Coronary artery (tissue), 2 donors: ENCODE data around the gene FCRL6.

Source experiments
- DNase-seq: peaks from one replicate; pipeline ENCODE4 v3.0.0-alpha.2; 2017; ENCODE audit warnings: low spot score
- H3K27ac ChIP-seq, 2 donors: fragments of 200-600 bp; sonication (generic); one replicate each; pipeline ENCODE4 v1.5.1; 2016 to 2019
- H3K4me3 ChIP-seq: fragments of 200-600 bp; sonication (generic); 2 replicates; pipeline ENCODE4 v1.5.1; 2016; ENCODE audit warnings: mild to moderate bottlenecking, moderate library complexity
- CTCF ChIP-seq: fragments of 200-600 bp; sonication (generic); IDR thresholded peaks from one replicate; pipeline ENCODE4 v1.5.1; 2019; ENCODE audit warnings: antibody characterized with exemption

The FCRL6 gene

GRCh38 chr1:159851407-159851806 lies 49.2 kb downstream of the FCRL6 start:
- Histone ChIP-seq H3K4me3 (no peak overlapping the region), H3K27ac (no peak overlapping the region)
- TF ChIP-seq CTCF = no peak
- DNase-seq = no peak

GRCh38 chr1:159853417-159854115 lies 51.4 kb downstream of the FCRL6 start:
- Histone ChIP-seq H3K4me3 (peak overlapping the region; percentile 78), H3K27ac (peak overlapping the region; percentile 95 to 96)
- no peak for DNase-seq
- TF ChIP-seq CTCF = no peak

GRCh38 chr1:159854116-159854692 lies 52.0 kb downstream of the FCRL6 start:
- Histone ChIP-seq H3K4me3 (peak overlapping the region; percentile 78), H3K27ac (peak overlapping the region; percentile 95 to 96)
- TF ChIP-seq CTCF = no peak
- DNase-seq = peak; percentile 86

GRCh38 chr1:159854693-159855192 lies 52.6 kb downstream of the FCRL6 start:
- peak; percentile 91 for DNase-seq

GRCh38 chr1:159855709-159856108 lies 53.5 kb downstream of the FCRL6 start:
- Histone ChIP-seq H3K27ac (peak overlapping the region; percentile 95 to 96), H3K4me3 (peak overlapping the region; percentile 78)
- no peak for TF ChIP-seq CTCF
- no peak for DNase-seq

More at GRCh38 chr1:159854693-159855192, 52.6 kb downstream of the FCRL6 start:
- Histone ChIP-seq H3K27ac (peak overlapping the region; percentile 95 to 96), H3K4me3 (peak overlapping the region; percentile 78)
- no peak for TF ChIP-seq CTCF

GRCh38 chr1:159856576-159856975 lies 54.4 kb downstream of the FCRL6 start:
- no peak overlapping the region for H3K27ac ChIP-seq
- DNase-seq = no peak
- TF ChIP-seq CTCF = no peak
- no peak overlapping the region for H3K4me3 ChIP-seq

- no peak for TF ChIP-seq CTCF
- no peak for DNase-seq
- Histone ChIP-seq H3K27ac (no peak overlapping the region), H3K4me3 (no peak overlapping the region)
Observed at GRCh38 chr1:159857889-159858288, 55.7 kb downstream of the FCRL6 start.
